Measurements from ENCODE around the gene C10orf120.
A peak's percentile ranks its signal among the peaks of the same experiment; 100 is the strongest.

Gene C10orf120

GRCh38 chr10:122659651-122660050 is 40.0 kb downstream of the C10orf120 start:
- H3K9me3 Mint-ChIP-seq: no peaks in the 10 kb centered on the region
- no peak overlapping the region for H3K27ac Mint-ChIP-seq
- H3K4me3 Mint-ChIP-seq: no peak overlapping the region
- no peak for ATAC-seq
- no peak for DNase-seq
- peaks cover 4% of the 10 kb centered on the region for H3K27me3 Mint-ChIP-seq
- no peaks in the 10 kb centered on the region for H3K36me3 Mint-ChIP-seq (ENCODE audit: low read depth)
- H3K4me1 Mint-ChIP-seq: no peaks in the 10 kb centered on the region

- no peak overlapping the region for H3K4me3 Mint-ChIP-seq
- H3K36me3 Mint-ChIP-seq (ENCODE audit: low read depth): no peaks in the 10 kb centered on the region
- peaks cover 4% of the 10 kb centered on the region for H3K27me3 Mint-ChIP-seq
- ATAC-seq (no peak), DNase-seq (no peak)
- H3K4me1 Mint-ChIP-seq: no peaks in the 10 kb centered on the region
- no peaks in the 10 kb centered on the region for H3K9me3 Mint-ChIP-seq
- H3K27ac Mint-ChIP-seq: no peak overlapping the region
These were observed 40.5 kb downstream of the C10orf120 start for GRCh38 chr10:122659126-122659525.

DNA sequence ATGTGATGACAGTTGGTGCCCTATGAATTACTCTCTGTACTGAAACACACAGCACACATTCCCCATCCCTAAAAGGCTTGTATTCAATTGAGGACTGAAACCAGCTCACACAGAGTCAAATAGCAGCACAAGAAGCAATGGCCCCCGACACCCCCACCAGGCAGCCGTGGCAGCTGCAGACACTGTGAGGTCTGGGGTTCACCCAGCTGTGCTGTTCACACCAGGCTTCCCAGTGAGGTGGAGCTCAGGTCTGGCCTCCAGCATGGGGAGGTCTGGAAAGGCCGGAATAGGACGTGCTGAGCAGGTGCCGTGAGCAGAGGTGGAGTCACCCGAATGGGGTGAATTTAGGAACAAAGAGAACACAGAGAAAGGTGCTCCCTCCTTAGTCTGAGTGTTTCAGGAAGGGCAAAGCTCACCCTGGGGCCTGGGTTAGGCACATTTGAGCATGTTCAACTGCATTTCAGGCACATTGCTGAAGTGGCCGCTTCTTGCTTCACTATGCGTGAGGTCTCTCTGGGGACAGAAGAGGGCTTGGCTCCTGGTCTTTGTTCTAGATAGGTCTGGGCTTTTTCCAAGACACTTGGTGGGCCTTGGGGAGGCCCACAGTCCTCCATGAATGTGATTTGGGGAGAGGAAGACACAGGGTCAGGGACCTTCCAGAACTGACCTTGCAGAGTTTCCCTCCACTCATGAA is 41.1 kb downstream of the C10orf120 start:
- no peak overlapping the region for H3K4me3 Mint-ChIP-seq
- H3K27ac Mint-ChIP-seq: no peak overlapping the region
- DNase-seq (no peak), ATAC-seq (no peak)
- H3K4me1 Mint-ChIP-seq: no peaks in the 10 kb centered on the region
- no peaks in the 10 kb centered on the region for H3K36me3 Mint-ChIP-seq (ENCODE audit: low read depth)
- no peaks in the 10 kb centered on the region for H3K9me3 Mint-ChIP-seq
- no peaks in the 10 kb centered on the region for H3K27me3 Mint-ChIP-seq

DNA sequence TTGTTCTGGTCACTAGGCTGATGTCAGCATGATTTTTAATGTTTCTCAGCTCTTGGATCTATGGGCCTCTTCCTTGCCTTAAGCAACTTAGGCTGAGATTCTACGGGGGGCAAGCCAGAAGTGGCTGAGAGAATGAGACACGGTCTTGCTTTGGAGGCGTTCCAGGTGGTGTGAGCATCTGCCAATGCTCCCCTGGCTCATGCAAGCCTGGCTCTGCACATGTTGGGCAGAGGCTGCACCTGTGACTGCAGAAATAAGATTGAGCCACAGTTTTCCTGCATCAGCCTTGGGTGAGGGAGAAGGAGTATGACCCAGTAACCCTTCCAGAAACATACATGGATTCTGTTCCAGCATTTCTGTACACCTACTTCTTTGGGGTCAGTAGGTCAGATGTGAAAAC is 41.9 kb downstream of the C10orf120 start:
- Mint-ChIP-seq H3K4me1 (no peaks in the 10 kb centered on the region), H3K4me3 (no peak overlapping the region), H3K27me3 (peaks cover 4% of the 10 kb centered on the region), H3K9me3 (no peaks in the 10 kb centered on the region), H3K36me3 (ENCODE audit: low read depth) (no peaks in the 10 kb centered on the region), H3K27ac (no peak overlapping the region)
- ATAC-seq (no peak), DNase-seq (no peak)

- H3K27me3 Mint-ChIP-seq: peaks cover 4% of the 10 kb centered on the region
- DNase-seq: no peak
- no peaks in the 10 kb centered on the region for H3K9me3 Mint-ChIP-seq
- no peak overlapping the region for H3K27ac Mint-ChIP-seq
- no peak overlapping the region for H3K4me3 Mint-ChIP-seq
- H3K4me1 Mint-ChIP-seq: no peaks in the 10 kb centered on the region
- no peaks in the 10 kb centered on the region for H3K36me3 Mint-ChIP-seq (ENCODE audit: low read depth)
- ATAC-seq: peak; percentile 28
These were observed 42.4 kb downstream of the C10orf120 start for GRCh38 chr10:122657255-122657654.

DNA sequence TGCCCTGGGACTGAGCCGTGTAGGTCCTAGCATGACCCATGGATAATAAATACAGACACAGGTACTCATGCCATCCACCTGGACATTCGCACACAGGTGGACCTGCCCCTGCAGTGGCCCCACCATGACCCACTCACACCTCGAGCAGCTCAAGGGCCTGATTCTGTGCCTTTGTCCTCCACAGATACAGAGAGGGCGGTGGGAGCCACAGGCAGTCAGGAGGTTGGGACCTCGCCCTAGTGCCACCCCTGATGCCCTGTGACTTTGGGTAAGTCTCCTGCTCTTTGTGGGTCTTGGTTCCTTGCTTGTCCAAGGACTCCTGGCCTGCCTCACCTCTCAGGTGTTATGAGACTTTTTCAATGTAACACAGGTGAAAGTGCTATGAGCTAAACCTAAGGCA is 42.9 kb downstream of the C10orf120 start:
- H3K4me3 Mint-ChIP-seq: no peak overlapping the region
- no peak for ATAC-seq

DNA sequence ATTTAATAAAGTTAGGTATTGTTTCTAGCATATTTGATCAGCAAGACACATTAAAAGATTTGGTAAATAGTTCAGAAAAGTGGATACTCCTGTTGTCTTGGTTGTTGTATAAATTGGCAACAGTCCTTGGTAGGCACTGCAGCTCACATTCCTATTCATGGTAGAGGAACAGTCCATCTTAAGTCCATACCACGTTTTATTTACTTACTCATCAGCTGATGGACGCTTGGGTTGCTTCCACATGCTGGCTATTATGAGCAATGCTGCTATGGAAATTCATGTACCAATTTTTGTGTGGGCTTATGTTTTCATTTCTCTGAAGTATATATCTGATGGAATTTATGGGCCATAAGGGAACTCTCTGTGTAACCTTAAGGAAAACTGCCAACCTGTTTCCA is 43.3 kb downstream of the C10orf120 start:
- no peaks in the 10 kb centered on the region for H3K36me3 Mint-ChIP-seq (ENCODE audit: low read depth)
- ATAC-seq: no peak
- peaks cover 9% of the 10 kb centered on the region for H3K27me3 Mint-ChIP-seq
- no peaks in the 10 kb centered on the region for H3K9me3 Mint-ChIP-seq
- no peaks in the 10 kb centered on the region for H3K4me1 Mint-ChIP-seq
- no peak overlapping the region for H3K4me3 Mint-ChIP-seq
- H3K27ac Mint-ChIP-seq: no peak overlapping the region
- no peak for DNase-seq

More for the DNA sequence above, 42.9 kb downstream of the C10orf120 start:
- Mint-ChIP-seq H3K4me1 (no peaks in the 10 kb centered on the region), H3K27ac (no peak overlapping the region), H3K27me3 (peaks cover 7% of the 10 kb centered on the region), H3K36me3 (ENCODE audit: low read depth) (no peaks in the 10 kb centered on the region), H3K9me3 (no peaks in the 10 kb centered on the region)
- DNase-seq: no peak

GRCh38 chr10:122655524-122656307 is 43.9 kb downstream of the C10orf120 start:
- DNase-seq: no peak
- no peak for ATAC-seq
- Mint-ChIP-seq H3K27me3 (peaks cover 13% of the 10 kb centered on the region), H3K4me3 (no peak overlapping the region), H3K9me3 (no peaks in the 10 kb centered on the region), H3K36me3 (ENCODE audit: low read depth) (no peaks in the 10 kb centered on the region), H3K27ac (no peak overlapping the region), H3K4me1 (no peaks in the 10 kb centered on the region)

DNA sequence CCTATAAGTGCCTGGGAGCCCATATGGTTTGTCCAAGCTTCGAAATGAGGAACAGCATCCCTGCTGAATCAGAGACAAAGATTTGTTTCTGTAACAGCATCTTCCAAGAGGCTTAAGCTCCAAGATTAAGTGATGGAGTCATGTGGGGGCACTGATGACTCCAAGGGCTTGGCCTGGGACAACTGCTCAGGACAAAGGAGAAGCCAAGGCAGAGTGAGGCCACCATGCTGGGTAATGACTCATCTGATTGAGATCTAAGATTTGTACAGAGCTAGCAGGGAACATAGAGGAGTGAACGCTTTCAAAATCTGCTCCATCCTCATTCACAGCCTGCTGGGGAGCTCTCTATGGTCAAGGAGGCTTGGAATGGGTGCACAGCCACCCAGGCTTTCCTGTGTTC is 49.3 kb downstream of the C10orf120 start:
- H3K9me3 Mint-ChIP-seq: no peaks in the 10 kb centered on the region
- H3K4me1 Mint-ChIP-seq: no peaks in the 10 kb centered on the region
- H3K27me3 Mint-ChIP-seq: peaks cover 21% of the 10 kb centered on the region
- ATAC-seq (no peak), DNase-seq (no peak)
- H3K36me3 Mint-ChIP-seq (ENCODE audit: low read depth): no peaks in the 10 kb centered on the region
- no peak overlapping the region for H3K27ac Mint-ChIP-seq
- no peak overlapping the region for H3K4me3 Mint-ChIP-seq

- H3K27me3 Mint-ChIP-seq: peaks cover 21% of the 10 kb centered on the region
- H3K4me3 Mint-ChIP-seq: no peak overlapping the region
- no peaks in the 10 kb centered on the region for H3K36me3 Mint-ChIP-seq (ENCODE audit: low read depth)
- no peaks in the 10 kb centered on the region for H3K9me3 Mint-ChIP-seq
- no peak for DNase-seq
- ATAC-seq: no peak
- H3K4me1 Mint-ChIP-seq: no peaks in the 10 kb centered on the region
- no peak overlapping the region for H3K27ac Mint-ChIP-seq
These were observed 49.7 kb downstream of the C10orf120 start for GRCh38 chr10:122649903-122650302.

DNA sequence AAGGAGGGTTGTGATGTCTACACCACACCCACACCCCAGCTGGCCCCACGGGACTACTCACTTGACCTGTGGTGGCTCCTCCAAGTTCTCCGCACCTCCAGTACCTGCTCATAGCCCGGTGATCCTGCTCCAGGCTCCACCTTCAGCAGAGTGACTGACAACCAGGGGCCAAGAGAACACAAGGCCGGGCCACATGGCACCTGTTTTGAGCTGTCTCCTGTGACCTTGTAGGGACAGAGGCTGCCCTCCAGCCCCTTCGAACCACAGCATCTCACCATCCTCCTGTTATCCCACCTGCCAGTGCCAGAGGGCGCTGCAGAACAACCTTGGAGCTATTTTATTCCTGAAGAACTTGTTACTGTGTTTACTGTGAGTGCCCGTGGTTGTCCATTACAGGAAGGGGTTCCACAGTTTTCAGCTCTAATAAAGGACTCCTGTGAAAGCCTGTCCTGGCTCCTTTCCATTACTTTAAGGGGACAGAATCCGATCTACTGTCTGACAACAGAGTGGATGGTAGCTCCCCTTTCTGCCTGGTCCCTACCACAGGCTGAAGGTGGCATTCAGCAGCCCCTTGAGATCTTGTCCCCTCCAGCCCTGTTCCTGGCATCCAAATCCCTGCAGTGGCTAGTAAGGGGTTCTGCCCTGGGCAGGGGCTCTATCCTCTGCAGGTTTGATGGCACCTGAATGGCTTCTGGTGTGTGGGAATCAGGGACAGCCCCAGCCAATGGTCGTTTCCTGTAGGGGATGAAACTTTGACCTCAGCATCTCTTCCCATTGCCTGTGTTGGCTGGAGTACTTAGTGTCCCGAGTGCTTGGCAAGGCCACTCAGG is 50.8 kb downstream of the C10orf120 start:
- Mint-ChIP-seq H3K4me3 (no peak overlapping the region), H3K27ac (no peak overlapping the region), H3K27me3 (peaks cover 21% of the 10 kb centered on the region), H3K9me3 (no peaks in the 10 kb centered on the region), H3K4me1 (no peaks in the 10 kb centered on the region), H3K36me3 (ENCODE audit: low read depth) (no peaks in the 10 kb centered on the region)
- ATAC-seq (no peak), DNase-seq (peak; percentile 46)

Data from activated naive CD8-positive, alpha-beta T cell treated with anti-CD3 and anti-CD28 coated beads, Interleukin-2, amount 50 U/mL, for 24 hours (primary cell).